HG02571 (cell line): ENCODE results near the gene MYH10.
"Not testable (repeated sequence)": the region's sequence is repeated elsewhere in the genome, so short reads cannot be mapped to it uniquely, and the experiment has no call there.

Experiments used
- ATAC-seq: cut with Tn5 transposase; IDR thresholded peaks from one replicate; pipeline ENCODE4 v1.9.1; 2021; ENCODE audit warnings: mild to moderate bottlenecking, moderate library complexity; ENCODE audit not compliant: unreplicated experiment

Gene MYH10

DNA sequence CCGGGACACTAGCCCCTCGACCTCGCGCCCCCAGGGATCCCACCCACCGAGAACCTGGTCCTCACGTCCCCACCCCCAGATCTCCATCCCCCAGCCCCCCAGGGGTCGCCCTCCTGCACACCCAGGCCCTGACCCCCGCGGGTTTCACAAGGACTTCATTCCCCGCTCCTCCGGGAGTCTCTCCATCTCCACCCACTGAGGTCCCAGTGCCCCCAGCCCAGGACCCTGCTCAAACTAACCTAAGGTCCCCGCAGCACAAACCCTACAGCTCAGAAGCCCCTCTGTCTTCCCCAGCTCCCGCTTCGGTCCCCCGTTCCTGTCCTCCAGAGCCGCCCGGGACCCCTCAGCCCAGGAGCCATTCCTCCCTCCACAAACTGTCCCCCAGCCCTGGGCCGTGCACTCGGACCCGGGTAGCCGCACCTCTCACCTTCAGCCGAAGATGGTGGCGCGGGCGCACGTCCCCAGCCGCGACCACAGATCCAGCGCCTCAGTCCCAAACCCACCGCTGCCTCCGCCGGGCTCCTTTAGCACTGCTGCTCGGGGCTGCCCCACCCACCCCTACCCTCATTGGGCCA, at the start of gene MYH10:
Gene MYH10 (minus strand): TSS at position 499 of the 575 bp plus-strand sequence. CDS start 7,479 bp downstream, outside the sequence.
- ATAC-seq = no peak

DNA sequence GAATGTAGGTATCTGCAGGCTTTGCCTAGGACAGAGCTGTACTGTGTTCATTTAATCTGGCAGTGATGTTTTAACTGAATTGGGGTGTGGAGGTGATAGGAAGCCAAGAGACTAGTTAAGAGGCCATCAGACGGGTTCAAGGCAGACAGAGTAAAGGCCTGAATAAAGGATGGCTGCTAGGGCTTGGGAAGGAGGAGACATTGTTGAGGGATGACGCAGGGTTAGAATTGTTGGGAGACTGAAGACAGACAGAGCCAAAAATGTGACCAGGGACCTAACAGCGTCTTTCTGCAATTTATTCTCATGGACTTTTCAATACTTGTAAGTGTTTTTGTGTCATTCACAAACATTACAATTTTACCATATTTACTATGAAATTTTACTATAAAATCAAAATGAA, 48.6 kb upstream of the MYH10 start:
- ATAC-seq = no peak

DNA sequence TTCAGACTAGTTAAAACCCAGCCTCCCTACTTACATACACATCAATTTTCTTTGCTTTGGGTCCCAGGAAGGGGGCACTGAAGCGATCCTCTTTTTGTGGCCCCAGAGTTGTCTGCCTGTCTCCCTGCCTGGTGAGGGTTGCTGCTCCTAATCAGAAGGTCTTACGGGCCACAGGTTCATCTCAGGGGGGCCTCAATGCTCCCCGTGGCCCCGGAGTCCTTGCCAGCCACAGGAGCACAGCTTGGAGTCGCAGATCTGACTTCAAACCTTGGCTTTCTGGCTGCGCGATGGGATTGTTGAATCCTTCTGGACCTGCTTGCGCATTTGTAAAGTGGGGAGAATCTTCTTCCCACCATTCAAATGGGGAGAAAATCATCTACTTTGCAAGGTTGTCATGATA, 44.8 kb upstream of the MYH10 start:
- no peak for ATAC-seq

- no peak for ATAC-seq
Observed at GRCh38 chr17:8674344-8675305, 44.1 kb upstream of the MYH10 start.

DNA sequence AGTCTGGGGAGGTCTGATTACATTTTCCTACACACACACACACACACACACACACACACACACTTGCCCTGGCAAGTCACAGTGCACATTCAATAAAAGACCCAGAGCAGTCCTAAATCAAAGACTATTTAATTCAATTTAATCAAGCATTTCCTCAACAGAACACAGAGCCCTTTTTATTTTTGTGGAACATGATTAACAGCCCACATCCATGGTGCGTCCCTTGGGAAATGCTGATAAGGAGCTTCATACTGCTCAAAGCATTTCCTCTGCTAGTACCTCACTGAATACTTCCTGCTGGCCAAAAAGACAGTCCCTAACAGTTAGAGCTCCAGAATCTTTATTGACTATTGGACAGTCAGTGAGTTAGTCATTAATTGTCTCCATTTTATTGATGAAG, 43.1 kb upstream of the MYH10 start:
- no peak for ATAC-seq

DNA sequence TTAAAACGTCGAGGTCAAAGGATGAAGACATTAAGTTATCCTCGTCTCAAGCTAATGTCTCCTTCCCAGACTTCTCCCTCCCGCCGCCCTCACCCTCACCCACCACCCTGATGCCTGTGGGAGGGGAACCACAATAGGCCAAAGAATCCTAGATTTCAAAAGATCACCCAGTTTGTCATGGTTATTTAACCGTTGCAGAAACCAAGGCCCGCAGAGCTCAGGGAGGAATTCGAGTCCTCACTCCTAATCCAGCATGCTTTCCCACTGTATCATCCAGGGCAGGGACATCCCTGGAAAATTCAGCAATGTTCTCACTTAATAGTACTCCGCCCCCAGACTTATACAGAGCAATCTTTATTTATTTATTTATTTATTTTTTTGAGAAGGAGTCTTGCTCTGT, 41.8 kb upstream of the MYH10 start:
- no peak for ATAC-seq

DNA sequence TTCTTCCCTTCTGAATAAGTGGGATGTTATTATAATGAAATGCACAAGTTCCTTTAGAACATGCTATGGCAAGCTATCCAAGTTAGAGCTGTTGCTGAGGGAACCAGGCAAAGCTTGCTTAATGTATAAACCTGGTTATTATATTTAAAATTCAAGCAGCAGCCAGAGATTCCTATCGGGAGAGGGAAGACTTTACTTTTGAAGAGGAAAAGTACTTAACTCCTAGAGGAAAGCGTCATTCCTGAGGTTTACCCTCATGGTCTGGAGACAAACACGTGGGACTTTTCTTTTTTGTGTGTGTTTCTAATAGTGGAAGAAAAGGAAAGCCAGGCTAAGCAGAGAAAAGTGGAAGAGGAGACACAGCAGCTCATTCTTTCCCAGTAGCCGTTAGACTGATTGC, 39.9 kb upstream of the MYH10 start:
- no peak for ATAC-seq

- ATAC-seq = no peak
Observed at GRCh38 chr17:8668176-8668740, 37.7 kb upstream of the MYH10 start.

DNA sequence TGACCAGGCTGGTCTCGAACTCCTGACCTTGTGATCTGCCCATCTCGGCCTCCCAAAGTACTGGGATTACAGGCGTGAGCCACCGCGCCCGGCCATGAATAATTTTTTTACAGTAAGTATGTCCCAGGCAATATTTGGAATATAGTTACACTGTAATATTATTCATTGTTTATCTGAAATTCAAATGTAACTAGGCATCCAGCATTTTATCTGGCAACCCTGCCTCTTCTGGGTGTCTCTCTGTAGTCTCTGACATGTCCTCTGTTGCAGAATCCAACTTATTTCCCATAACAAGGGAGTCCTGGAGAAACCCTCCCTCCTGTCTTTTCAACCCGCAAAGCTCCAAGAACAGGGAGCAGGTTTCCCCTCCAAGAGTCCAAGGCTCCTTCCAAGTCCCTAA, 36.9 kb upstream of the MYH10 start:
- ATAC-seq = no peak

DNA sequence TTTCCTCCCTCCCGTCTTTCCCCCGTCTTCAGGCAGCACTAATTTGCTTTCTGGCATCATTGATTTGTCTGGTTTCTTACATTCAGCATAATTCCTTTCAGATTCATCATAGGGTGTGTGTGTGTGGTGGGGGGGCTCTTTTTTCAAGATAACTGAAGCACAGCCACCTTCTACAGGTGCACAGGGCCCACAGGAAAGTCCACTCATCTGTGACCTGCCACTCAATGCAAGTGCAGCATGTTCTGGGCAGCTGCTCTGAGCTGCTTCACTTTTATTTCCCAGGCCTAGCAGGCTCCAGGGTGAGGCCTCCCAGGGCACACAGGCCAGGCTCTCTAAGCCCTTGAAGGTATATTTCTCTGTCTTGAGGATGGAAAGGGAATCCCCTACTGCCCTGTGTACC, 35.2 kb upstream of the MYH10 start:
- no peak for ATAC-seq

DNA sequence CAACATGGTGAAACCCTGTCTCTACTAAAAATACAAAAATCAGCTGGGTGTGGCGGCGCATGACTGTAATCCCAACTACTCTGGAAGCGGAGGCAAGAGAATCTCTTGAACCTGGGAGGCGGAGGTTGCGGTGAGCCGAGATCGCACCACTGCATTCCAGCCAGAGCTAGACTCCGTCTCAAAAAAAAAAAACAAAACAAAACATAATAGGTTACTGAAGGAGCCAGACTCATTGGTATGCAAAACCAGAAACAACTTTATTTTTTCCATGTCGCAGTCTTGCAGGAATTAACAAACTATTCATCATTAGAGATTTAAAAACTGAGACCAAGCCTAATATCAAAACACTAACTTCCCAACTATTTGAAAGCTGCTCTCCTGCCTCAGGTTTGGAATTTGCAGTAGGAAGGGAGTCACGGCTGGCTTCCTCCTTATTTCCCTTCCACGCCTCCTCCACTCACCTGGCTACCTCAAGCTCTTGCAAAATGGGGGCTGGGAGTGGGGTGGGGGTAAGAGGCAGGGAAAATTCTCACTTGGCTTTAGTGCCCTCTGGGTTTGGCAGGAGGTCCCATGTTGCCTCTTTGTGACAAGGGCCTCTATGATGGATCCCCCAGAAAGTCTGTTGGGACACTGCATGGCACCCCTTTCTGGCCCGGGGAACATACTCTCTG, 34.1 kb upstream of the MYH10 start:
- ATAC-seq = no peak

DNA sequence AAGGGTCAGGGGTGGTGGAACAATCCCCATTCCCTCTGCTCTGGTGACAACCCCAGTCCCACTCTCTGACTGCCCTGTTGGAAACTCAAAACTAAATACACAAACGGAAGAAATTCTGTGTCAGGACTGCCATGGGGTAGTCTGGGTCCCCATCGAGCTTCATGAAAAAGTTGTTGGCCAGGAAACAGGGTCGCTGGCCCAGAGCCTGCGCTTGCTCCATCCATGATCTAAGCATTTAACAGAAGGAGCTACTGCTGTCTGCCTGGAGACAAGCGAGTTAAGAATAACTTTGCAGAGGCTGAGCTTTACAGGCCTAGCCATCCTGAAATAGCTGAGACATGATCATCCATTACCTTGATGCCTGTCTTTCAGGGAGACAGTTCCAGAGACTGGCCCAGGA, 32.4 kb upstream of the MYH10 start:
- no peak for ATAC-seq

- ATAC-seq = no peak
Observed at GRCh38 chr17:8662076-8662831, 31.7 kb upstream of the MYH10 start.

DNA sequence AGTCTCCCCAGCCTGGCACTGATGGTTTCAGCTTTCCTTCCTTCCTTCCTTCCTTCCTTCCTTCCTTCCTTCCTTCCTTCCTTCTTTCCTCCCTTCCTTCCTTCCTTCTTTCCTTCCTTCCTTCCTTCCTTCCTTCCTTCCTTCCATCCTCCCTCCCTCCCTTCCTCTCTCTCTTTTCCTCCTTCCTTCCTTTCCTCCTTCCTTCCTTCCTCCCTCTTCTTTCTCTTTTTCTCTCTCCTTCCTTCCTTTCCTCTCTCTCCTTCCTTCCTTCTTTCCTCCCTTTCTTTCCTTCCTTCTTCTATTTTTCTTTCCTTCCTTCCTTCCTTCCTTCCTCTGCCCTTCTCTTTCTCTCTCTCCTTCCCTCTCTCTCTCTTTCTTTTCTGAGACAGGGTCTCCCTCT, 30.2 kb upstream of the MYH10 start:
- ATAC-seq = not testable (repeated sequence)

GRCh38 chr17:8659758-8660410, 29.4 kb upstream of the MYH10 start:
- no peak for ATAC-seq

- no peak for ATAC-seq
Observed at GRCh38 chr17:8658810-8659209, 28.3 kb upstream of the MYH10 start.

- ATAC-seq = no peak
Observed at GRCh38 chr17:8656693-8657092, 26.2 kb upstream of the MYH10 start.

DNA sequence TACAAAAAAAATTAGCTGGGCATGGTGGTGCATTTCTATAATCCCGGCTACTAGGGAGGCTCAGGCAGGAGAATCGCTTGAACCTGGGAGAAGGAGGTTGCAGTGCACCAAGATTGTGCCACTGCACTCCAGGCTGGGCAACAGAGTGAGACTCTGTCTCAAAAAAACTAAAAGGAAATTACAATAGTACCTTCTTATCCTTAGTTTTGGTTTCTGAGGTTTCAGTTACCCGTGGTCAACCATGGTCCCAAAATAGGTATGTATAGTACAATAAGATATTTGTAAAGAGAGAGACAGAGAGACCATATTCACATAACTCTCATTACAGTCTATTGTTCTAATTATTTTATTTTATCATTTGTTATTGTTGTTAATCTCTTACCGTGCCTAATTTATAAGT, 24.3 kb upstream of the MYH10 start:
- ATAC-seq = no peak

DNA sequence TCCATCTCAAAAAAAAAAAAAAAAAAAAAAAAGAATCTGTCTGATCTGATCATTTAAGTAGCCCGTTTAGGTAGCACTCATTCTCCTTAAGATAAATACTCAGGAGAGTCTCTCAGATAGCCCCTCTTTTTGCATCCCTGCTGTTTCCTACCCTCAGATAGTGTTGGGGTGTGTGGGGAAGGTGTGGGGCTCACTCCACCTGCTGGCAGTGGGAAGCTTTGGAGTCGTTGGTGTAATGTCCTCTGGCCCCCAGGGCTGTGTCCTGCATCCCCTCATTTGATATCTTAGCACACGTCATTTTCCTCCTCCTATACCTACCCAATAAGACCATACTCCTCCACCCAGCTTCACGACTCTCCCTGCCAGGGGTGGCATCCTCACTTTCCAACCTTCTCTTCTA, 20.5 kb upstream of the MYH10 start:
- ATAC-seq = no peak

DNA sequence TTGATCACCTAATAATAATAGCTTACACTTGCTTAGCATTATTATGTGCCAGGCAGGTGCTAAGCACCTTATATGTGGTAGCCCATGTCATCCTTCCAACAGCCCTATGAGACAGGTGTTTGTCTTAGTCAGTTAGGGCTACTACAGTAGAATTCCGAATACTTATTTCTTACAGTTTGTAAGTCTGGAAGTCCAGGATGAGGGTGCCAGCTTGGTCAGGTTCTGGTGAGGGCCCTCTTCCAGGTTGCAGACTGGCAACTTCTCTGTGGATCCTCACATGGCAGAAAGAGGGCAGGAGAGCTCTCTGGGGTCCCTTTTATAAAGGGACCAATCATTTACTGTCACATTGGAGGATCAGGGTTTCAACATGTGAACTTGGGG, 19.6 kb upstream of the MYH10 start:
- no peak for ATAC-seq
